Transverse colon (tissue), 3 donors: ENCODE data around the gene MOV10L1.

Experiments
- POLR2A ChIP-seq: fragments of 450-650 bp; IDR thresholded peaks from one replicate; pipeline ENCODE4 v1.6.1; 2016; ENCODE audit warnings: antibody characterized with exemption, mild to moderate bottlenecking, moderate library complexity
- TF ChIP-seq, protein P1 (sequence below), 5 experiments: fragments of 200-600 bp in 3 of 5; fragments of 450-650 bp in 2 of 5; sonication (generic) in 3 of 5; IDR thresholded peaks; 1 replicate in 2 of 5; 2 replicates in 3 of 5; pipeline ENCODE4 v1.5.1; 2016 to 2017; ENCODE audit warnings: antibody characterized with exemption in 5 of 5, inconsistent platforms in 3 of 5, mild to moderate bottlenecking in 2 of 5, moderate library complexity in 1 of 5

DNA sequence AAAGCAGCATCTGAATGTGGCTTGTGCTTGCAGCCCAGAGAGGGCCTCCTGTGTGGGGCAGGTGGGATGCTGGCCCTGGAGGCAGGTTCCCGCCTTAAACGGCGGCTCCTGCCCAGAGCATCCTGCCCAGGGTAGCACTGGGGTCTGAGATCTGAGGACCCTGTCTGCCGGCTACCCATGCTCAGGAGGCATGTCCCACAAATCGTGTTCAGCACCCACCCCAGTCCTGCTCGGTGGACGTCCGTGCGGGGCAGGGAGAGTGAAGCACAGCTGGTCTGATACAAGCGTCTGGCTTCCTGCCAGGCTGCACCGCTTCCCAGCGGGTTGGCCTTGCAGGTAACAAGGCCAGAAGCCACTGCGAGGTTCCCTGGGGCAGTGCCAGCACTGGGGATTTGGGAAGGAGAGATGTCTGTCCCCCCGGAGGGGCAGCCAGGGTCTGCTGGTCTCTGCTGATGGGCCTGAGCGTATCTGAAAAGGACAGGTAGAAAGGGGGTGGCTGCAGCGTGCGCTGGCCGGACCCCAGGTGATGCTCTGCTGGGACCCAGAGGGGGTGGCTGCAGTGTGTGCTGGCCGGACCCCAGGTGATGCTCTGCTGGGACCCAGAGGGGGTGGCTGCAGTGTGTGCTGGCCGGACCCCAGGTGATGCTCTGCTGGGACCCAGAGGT lies 99.5 kb downstream of the MOV10L1 start:
- TF ChIP-seq, protein P1, sequence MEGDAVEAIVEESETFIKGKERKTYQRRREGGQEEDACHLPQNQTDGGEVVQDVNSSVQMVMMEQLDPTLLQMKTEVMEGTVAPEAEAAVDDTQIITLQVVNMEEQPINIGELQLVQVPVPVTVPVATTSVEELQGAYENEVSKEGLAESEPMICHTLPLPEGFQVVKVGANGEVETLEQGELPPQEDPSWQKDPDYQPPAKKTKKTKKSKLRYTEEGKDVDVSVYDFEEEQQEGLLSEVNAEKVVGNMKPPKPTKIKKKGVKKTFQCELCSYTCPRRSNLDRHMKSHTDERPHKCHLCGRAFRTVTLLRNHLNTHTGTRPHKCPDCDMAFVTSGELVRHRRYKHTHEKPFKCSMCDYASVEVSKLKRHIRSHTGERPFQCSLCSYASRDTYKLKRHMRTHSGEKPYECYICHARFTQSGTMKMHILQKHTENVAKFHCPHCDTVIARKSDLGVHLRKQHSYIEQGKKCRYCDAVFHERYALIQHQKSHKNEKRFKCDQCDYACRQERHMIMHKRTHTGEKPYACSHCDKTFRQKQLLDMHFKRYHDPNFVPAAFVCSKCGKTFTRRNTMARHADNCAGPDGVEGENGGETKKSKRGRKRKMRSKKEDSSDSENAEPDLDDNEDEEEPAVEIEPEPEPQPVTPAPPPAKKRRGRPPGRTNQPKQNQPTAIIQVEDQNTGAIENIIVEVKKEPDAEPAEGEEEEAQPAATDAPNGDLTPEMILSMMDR (IDR thresholded peaks at IDR 0.05), result no peak
- TF ChIP-seq POLR2A, result no peak
